WTC11 (cell line): Measurements from ENCODE around the gene C1QTNF12. TPM values are rescaled to one million over a fixed set of nuclear protein-coding genes. Genes with fewer than 3 reads are reported as not detected.
A peak's percentile ranks its signal among the peaks of the same experiment; 100 is the strongest.

Source experiments
- ATAC-seq: fragments of 200-7000 bp; cut with Tn5 transposase; 2 replicates; pipeline ENCODE4 v1.10.0; 2021; ENCODE audit warnings: mild to moderate bottlenecking, moderate library complexity
- CTCF ChIA-PET: fragments of 300-600 bp; sonication (Branson Sonifier 250); formaldehyde crosslinking; loops from one replicate; lab custom pipeline; 2021; ENCODE audit warnings: antibody characterized with exemption; lab: Charles Lee
- POLR2A ChIA-PET: fragments of 350-600 bp; sonication (Branson Sonifier 250); formaldehyde crosslinking; loops from one replicate; lab custom pipeline; 2021; ENCODE audit warnings: antibody characterized with exemption; lab: Charles Lee
- DNase-seq: peaks from one replicate; pipeline ENCODE4 v3.0.0; 2021; ENCODE audit warnings: low spot score
- H3K27ac Mint-ChIP-seq: 2 replicates; pipeline ENCODE4 v1.8.0; 2021; ENCODE audit warnings: mixed read lengths
- H3K27me3 Mint-ChIP-seq: 2 replicates; pipeline ENCODE4 v1.8.0; 2021; ENCODE audit warnings: low read depth, mild to moderate bottlenecking, moderate library complexity, mixed read lengths
- H3K36me3 Mint-ChIP-seq: 2 replicates; pipeline ENCODE4 v1.8.0; 2021; ENCODE audit warnings: mixed read lengths
- H3K4me1 Mint-ChIP-seq: 2 replicates; pipeline ENCODE4 v1.8.0; 2022; ENCODE audit warnings: mixed read lengths
- H3K4me3 Mint-ChIP-seq: 2 replicates; pipeline ENCODE4 v1.8.0; 2021; ENCODE audit warnings: mild to moderate bottlenecking, moderate library complexity, mixed read lengths
- H3K9me3 Mint-ChIP-seq: 2 replicates; pipeline ENCODE4 v1.8.0; 2021; ENCODE audit warnings: mixed read lengths
- CBFB ChIP-seq: sonication (generic); formaldehyde crosslinking; IDR thresholded peaks from 2 replicates; pipeline ENCODE4 v1.8.1; 2022; ENCODE audit warnings: mild to moderate bottlenecking, low read depth, missing genetic modification reagents
- EMX1 ChIP-seq: fragments of 250-450 bp; sonication (Bioruptor Pico); IDR thresholded peaks from 2 replicates; pipeline ENCODE4 v1.8.0; 2021; ENCODE audit warnings: mild to moderate bottlenecking
- ESRRA ChIP-seq: sonication (generic); formaldehyde crosslinking; IDR thresholded peaks from 2 replicates; pipeline ENCODE4 v1.8.1; 2022; ENCODE audit warnings: mild to moderate bottlenecking, missing genetic modification reagents, borderline replicate concordance
- GABPB1 ChIP-seq: sonication (generic); formaldehyde crosslinking; IDR thresholded peaks from 2 replicates; pipeline ENCODE4 v1.8.1; 2023; ENCODE audit warnings: mild to moderate bottlenecking, missing genetic modification reagents
- GRHL2 ChIP-seq: fragments of 250-450 bp; sonication (Bioruptor Pico); IDR thresholded peaks from 2 replicates; pipeline ENCODE4 v1.8.0; 2022; ENCODE audit warnings: mild to moderate bottlenecking, moderate library complexity; ENCODE audit not compliant: insufficient replicate concordance, severe bottlenecking
- GTF2I ChIP-seq: fragments of 250-450 bp; sonication (Bioruptor Pico); conservative IDR thresholded peaks from 2 replicates; pipeline ENCODE4 v1.4.0; 2021; ENCODE audit warnings: mild to moderate bottlenecking
- MXD4 ChIP-seq: fragments of 250-450 bp; sonication (Bioruptor Pico); IDR thresholded peaks from 2 replicates; pipeline ENCODE4 v1.8.0; 2021; ENCODE audit warnings: mild to moderate bottlenecking, moderate library complexity, borderline replicate concordance
- NFATC4 ChIP-seq: fragments of 250-450 bp; sonication (Bioruptor Pico); IDR thresholded peaks from 2 replicates; pipeline ENCODE4 v1.9.0; 2021; ENCODE audit warnings: mild to moderate bottlenecking
- NR1H2 ChIP-seq: sonication (generic); formaldehyde crosslinking; IDR thresholded peaks from 2 replicates; pipeline ENCODE4 v1.9.0; 2021; ENCODE audit warnings: mild to moderate bottlenecking, moderate library complexity, missing genetic modification reagents
- OVOL2 ChIP-seq: fragments of 250-450 bp; sonication (Bioruptor Pico); IDR thresholded peaks from 2 replicates; pipeline ENCODE4 v1.9.0; 2021; ENCODE audit warnings: mild to moderate bottlenecking, borderline replicate concordance
- PRRX2 ChIP-seq: fragments of 250-450 bp; sonication (Bioruptor Pico); IDR thresholded peaks from 2 replicates; pipeline ENCODE4 v1.8.0; 2021; ENCODE audit warnings: mild to moderate bottlenecking
- SMAD3 ChIP-seq: sonication (generic); formaldehyde crosslinking; IDR thresholded peaks from 2 replicates; pipeline ENCODE4 v1.8.0; 2022; ENCODE audit warnings: missing genetic modification reagents, mild to moderate bottlenecking, borderline replicate concordance
- SOX15 ChIP-seq: fragments of 250-450 bp; sonication (Bioruptor Pico); IDR thresholded peaks from 2 replicates; pipeline ENCODE4 v1.9.0; 2021; ENCODE audit warnings: mild to moderate bottlenecking
- TEAD1 ChIP-seq: sonication (generic); formaldehyde crosslinking; IDR thresholded peaks from 2 replicates; pipeline ENCODE4 v1.8.0; 2022; ENCODE audit warnings: mild to moderate bottlenecking, missing genetic modification reagents
- TP53 ChIP-seq: sonication (generic); formaldehyde crosslinking; IDR thresholded peaks from 2 replicates; pipeline ENCODE4 v1.8.1; 2023; ENCODE audit warnings: mild to moderate bottlenecking, missing genetic modification reagents
- ZNF121 ChIP-seq: sonication (generic); formaldehyde crosslinking; IDR thresholded peaks from 2 replicates; pipeline ENCODE4 v1.8.0; 2023; ENCODE audit warnings: missing genetic modification reagents
- ZNF263 ChIP-seq: sonication (generic); formaldehyde crosslinking; IDR thresholded peaks from 2 replicates; pipeline ENCODE4 v1.8.1; 2022; ENCODE audit warnings: low read depth, mild to moderate bottlenecking, moderate library complexity, missing genetic modification reagents
- ZNF396 ChIP-seq: fragments of 250-450 bp; sonication (Bioruptor Pico); IDR thresholded peaks from 2 replicates; pipeline ENCODE4 v1.8.0; 2021; ENCODE audit warnings: mild to moderate bottlenecking, moderate library complexity, borderline replicate concordance
- ZNF416 ChIP-seq: fragments of 250-450 bp; sonication (Bioruptor Pico); IDR thresholded peaks from 2 replicates; pipeline ENCODE4 v1.9.0; 2021; ENCODE audit warnings: mild to moderate bottlenecking, inconsistent platforms
- ZNF423 ChIP-seq: fragments of 250-450 bp; sonication (Bioruptor Pico); IDR thresholded peaks from 2 replicates; pipeline ENCODE4 v2.1.2; 2022; ENCODE audit warnings: mild to moderate bottlenecking, moderate library complexity
- total RNA-seq: library from RNA; stranded (reverse); gene quantifications from 3 replicates; pipeline ENCODE4 v1.2.3, GENCODE V29; 2021
- TF ChIP-seq, protein P1 (sequence below): fragments of 250-450 bp; sonication (Bioruptor Pico); IDR thresholded peaks from 2 replicates; pipeline ENCODE4 v1.9.0; 2021; ENCODE audit warnings: moderate library complexity, mild to moderate bottlenecking, inconsistent platforms, borderline replicate concordance
- TF ChIP-seq, protein P2 (sequence below): sonication (generic); formaldehyde crosslinking; IDR thresholded peaks from 2 replicates; pipeline ENCODE4 v1.8.0; 2022; ENCODE audit warnings: mild to moderate bottlenecking, missing genetic modification reagents
- TF ChIP-seq, protein P3 (sequence below): fragments of 250-450 bp; sonication (Bioruptor Pico); IDR thresholded peaks from 2 replicates; pipeline ENCODE4 v1.8.0; 2021; ENCODE audit warnings: mild to moderate bottlenecking
- TF ChIP-seq, protein P4 (sequence below): fragments of 200-600 bp; IDR thresholded peaks from 2 replicates; pipeline ENCODE4 v1.8.0; 2022; ENCODE audit warnings: antibody characterized with exemption
- TF ChIP-seq, protein P5 (sequence below): sonication (generic); formaldehyde crosslinking; IDR thresholded peaks from 2 replicates; pipeline ENCODE4 v1.8.0; 2022; ENCODE audit warnings: mild to moderate bottlenecking, missing genetic modification reagents
- TF ChIP-seq, protein P6 (sequence below): sonication (generic); formaldehyde crosslinking; IDR thresholded peaks from 2 replicates; pipeline ENCODE4 v1.8.0; 2023; ENCODE audit warnings: mild to moderate bottlenecking, missing genetic modification reagents

C1QTNF12 gene
- total RNA-seq, 1 experiment from 2014 or later, result 10.3 TPM

DNA sequence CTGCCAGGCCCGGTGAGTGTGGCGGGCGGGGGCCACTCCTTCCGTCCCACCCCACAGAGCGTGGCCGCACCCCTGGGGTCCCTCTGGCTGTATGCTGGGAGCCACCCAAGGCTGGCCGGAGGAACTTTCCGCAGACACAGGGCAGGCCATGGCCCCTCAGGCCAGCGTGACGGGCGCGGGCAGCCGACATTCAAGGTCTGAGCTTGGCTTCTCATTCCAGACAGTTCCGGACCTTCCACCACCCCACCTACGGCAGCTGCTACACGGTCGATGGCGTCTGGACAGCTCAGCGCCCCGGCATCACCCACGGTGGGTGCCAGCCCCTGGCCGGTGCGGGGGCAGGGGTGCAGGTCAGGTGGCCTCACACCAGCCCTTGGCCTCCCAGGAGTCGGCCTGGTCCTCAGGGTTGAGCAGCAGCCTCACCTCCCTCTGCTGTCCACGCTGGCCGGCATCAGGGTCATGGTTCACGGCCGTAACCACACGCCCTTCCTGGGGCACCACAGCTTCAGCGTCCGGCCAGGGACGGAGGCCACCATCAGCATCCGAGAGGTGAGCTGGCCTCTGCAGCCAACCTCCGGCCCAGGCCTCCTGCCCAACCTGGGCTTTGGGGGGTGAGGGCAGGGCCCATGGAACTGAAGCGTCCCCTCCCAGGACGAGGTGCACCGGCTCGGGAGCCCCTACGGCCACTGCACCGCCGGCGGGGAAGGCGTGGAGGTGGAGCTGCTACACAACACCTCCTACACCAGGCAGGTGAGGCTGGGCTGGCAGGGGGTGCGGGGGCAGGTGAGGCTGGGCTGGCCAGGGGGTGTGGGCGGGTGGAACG, 41.0 kb upstream of the C1QTNF12 start:
- no peaks in the 10 kb centered on the region for H3K36me3 Mint-ChIP-seq
- no peak for ATAC-seq
- TF ChIP-seq NR1H2 (CRISPR knock-in tag) (no peak), EMX1 (CRISPR knock-in tag) (no peak), GABPB1 (no peak), ZNF263 (CRISPR knock-in tag) (no peak), GTF2I (CRISPR knock-in tag) (no peak), PRRX2 (CRISPR knock-in tag) (no peak), ESRRA (CRISPR knock-in tag) (no peak), TEAD1 (CRISPR knock-in tag) (no peak), SMAD3 (CRISPR knock-in tag) (no peak), SOX15 (CRISPR knock-in tag) (no peak)
- TF ChIP-seq, protein P1, sequence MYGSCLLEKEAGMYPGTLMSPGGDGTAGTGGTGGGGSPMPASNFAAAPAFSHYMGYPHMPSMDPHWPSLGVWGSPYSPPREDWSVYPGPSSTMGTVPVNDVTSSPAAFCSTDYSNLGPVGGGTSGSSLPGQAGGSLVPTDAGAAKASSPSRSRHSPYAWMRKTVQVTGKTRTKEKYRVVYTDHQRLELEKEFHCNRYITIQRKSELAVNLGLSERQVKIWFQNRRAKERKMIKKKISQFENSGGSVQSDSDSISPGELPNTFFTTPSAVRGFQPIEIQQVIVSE (CRISPR knock-in tag), result no peak
- TF ChIP-seq, protein P2, sequence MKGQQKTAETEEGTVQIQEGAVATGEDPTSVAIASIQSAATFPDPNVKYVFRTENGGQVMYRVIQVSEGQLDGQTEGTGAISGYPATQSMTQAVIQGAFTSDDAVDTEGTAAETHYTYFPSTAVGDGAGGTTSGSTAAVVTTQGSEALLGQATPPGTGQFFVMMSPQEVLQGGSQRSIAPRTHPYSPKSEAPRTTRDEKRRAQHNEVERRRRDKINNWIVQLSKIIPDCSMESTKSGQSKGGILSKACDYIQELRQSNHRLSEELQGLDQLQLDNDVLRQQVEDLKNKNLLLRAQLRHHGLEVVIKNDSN (CRISPR knock-in tag), result no peak
- TF ChIP-seq, protein P3, sequence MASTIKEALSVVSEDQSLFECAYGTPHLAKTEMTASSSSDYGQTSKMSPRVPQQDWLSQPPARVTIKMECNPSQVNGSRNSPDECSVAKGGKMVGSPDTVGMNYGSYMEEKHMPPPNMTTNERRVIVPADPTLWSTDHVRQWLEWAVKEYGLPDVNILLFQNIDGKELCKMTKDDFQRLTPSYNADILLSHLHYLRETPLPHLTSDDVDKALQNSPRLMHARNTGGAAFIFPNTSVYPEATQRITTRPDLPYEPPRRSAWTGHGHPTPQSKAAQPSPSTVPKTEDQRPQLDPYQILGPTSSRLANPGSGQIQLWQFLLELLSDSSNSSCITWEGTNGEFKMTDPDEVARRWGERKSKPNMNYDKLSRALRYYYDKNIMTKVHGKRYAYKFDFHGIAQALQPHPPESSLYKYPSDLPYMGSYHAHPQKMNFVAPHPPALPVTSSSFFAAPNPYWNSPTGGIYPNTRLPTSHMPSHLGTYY (CRISPR knock-in tag), result no peak
- H3K9me3 Mint-ChIP-seq, result no peaks in the 10 kb centered on the region
- CTCF ChIA-PET, result interaction anchor here (0.6 to 1.8 kb wide), 2 partner anchors 8 to 40 kb away, joined by 8 read pairs; partner anchors contain the start of gene C1QTNF12
- peaks cover 4% of the 10 kb centered on the region; the same call in 1 of the 2 replicates for H3K4me1 Mint-ChIP-seq
- H3K27me3 Mint-ChIP-seq, result no peaks in the 10 kb centered on the region
- POLR2A ChIA-PET, result no interaction called here
- peak; percentile 10 for DNase-seq
- H3K27ac Mint-ChIP-seq, result no peak overlapping the region
- H3K4me3 Mint-ChIP-seq, result no peak overlapping the region

DNA sequence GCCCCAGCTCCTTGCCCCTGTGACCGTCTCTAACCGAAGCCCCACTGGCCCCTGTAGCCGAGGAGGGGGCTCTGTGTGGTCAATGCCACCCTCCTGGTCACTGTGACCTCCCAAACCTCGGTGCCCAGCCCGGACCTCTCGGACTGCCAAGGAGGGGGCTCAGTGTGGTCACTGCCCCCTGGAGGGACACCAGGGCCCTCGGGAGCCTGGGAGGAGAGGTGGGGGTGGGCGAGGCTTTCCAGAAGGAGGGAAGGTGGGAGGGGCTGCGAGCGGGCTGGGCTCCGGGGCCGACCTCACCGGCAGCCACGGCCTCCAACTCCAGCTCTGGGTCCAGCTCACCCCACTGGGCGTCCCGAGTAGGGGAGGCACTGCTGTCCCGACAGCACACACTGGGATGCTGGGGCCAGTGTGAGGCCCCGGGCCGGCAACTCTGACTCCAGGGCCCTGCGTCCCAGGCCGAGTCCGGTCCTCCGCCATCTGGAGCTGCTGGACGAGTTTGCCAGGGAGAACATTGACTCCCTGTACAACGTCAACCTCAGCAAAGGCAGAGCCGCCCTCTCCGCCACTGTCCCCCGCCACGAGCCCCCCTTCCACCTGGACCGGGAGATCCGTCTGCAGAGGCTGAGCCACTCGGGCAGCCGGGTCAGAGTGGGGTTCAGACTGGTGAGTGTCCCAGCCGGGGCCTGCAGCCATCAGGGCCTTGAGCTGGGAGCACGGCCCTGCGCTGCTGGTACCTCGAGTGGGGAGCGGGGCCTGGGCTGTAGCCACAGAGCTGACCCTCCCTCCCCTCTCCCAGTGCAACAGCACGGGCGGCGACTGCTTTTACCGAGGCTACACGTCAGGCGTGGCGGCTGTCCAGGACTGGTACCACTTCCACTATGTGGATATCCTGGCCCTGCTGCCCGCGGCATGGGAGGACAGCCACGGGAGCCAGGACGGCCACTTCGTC, 40.1 kb upstream of the C1QTNF12 start:
- H3K36me3 Mint-ChIP-seq, result no peaks in the 10 kb centered on the region
- no peaks in the 10 kb centered on the region for H3K27me3 Mint-ChIP-seq
- DNase-seq (peak; percentile 13), ATAC-seq (no peak)
- ChIA-PET CTCF (interaction anchor here (1.8 kb wide), 1 partner anchor 40 kb away, joined by 8 read pairs; the partner anchor contains the start of gene C1QTNF12), POLR2A (no interaction called here)
- no peak overlapping the region for H3K4me3 Mint-ChIP-seq
- no peaks in the 10 kb centered on the region for H3K9me3 Mint-ChIP-seq
- no peak overlapping the region for H3K27ac Mint-ChIP-seq
- H3K4me1 Mint-ChIP-seq, result no peaks in the 10 kb centered on the region
- TF ChIP-seq ZNF396, result no peak
- no peak for TF ChIP-seq NFATC4 (CRISPR knock-in tag)
- no peak for TF ChIP-seq GRHL2
- TF ChIP-seq, protein P4, sequence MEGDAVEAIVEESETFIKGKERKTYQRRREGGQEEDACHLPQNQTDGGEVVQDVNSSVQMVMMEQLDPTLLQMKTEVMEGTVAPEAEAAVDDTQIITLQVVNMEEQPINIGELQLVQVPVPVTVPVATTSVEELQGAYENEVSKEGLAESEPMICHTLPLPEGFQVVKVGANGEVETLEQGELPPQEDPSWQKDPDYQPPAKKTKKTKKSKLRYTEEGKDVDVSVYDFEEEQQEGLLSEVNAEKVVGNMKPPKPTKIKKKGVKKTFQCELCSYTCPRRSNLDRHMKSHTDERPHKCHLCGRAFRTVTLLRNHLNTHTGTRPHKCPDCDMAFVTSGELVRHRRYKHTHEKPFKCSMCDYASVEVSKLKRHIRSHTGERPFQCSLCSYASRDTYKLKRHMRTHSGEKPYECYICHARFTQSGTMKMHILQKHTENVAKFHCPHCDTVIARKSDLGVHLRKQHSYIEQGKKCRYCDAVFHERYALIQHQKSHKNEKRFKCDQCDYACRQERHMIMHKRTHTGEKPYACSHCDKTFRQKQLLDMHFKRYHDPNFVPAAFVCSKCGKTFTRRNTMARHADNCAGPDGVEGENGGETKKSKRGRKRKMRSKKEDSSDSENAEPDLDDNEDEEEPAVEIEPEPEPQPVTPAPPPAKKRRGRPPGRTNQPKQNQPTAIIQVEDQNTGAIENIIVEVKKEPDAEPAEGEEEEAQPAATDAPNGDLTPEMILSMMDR, result no peak
- TF ChIP-seq, protein P5, sequence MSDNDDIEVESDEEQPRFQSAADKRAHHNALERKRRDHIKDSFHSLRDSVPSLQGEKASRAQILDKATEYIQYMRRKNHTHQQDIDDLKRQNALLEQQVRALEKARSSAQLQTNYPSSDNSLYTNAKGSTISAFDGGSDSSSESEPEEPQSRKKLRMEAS (CRISPR knock-in tag), result no peak
- TF ChIP-seq CBFB (CRISPR knock-in tag), result no peak
- TF ChIP-seq TP53 (CRISPR knock-in tag), result no peak
- TF ChIP-seq, protein P6, sequence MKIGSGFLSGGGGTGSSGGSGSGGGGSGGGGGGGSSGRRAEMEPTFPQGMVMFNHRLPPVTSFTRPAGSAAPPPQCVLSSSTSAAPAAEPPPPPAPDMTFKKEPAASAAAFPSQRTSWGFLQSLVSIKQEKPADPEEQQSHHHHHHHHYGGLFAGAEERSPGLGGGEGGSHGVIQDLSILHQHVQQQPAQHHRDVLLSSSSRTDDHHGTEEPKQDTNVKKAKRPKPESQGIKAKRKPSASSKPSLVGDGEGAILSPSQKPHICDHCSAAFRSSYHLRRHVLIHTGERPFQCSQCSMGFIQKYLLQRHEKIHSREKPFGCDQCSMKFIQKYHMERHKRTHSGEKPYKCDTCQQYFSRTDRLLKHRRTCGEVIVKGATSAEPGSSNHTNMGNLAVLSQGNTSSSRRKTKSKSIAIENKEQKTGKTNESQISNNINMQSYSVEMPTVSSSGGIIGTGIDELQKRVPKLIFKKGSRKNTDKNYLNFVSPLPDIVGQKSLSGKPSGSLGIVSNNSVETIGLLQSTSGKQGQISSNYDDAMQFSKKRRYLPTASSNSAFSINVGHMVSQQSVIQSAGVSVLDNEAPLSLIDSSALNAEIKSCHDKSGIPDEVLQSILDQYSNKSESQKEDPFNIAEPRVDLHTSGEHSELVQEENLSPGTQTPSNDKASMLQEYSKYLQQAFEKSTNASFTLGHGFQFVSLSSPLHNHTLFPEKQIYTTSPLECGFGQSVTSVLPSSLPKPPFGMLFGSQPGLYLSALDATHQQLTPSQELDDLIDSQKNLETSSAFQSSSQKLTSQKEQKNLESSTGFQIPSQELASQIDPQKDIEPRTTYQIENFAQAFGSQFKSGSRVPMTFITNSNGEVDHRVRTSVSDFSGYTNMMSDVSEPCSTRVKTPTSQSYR (CRISPR knock-in tag), result no peak
- TF ChIP-seq MXD4 (CRISPR knock-in tag), result no peak
- no peak for TF ChIP-seq ZNF121 (CRISPR knock-in tag)
- TF ChIP-seq ZNF416 (CRISPR knock-in tag), result no peak
- no peak for TF ChIP-seq ZNF423
- no peak for TF ChIP-seq OVOL2 (CRISPR knock-in tag)
